PFSK-1 (cell line): ENCODE data around the gene LIMK2.

Source experiments
- FOXP2 ChIP-seq: optimal IDR thresholded peaks from 2 replicates; pipeline ENCODE3; 2011; ENCODE audit warnings: borderline replicate concordance, control low read depth, inconsistent platforms; ENCODE audit not compliant: insufficient read depth; ENCODE audit errors: extremely low read length, extremely low read depth
- POLR2AphosphoS5 ChIP-seq: IDR thresholded peaks from 2 replicates; pipeline ENCODE4 v1.6.1; 2012; ENCODE audit warnings: low read depth, mild to moderate bottlenecking, control low read depth, low read length, moderate library complexity
- REST ChIP-seq, 2 experiments: IDR thresholded peaks; 2 replicates each; pipeline versions ENCODE4 v1.6.1 to v1.8.0; 2011 to 2012; ENCODE audit warnings: low read depth in 2 of 2, low read length in 2 of 2, control low read depth in 1 of 2, inconsistent platforms in 1 of 2, mild to moderate bottlenecking in 1 of 2, moderate library complexity in 1 of 2; ENCODE audit not compliant: insufficient read depth in 1 of 2
- SIN3A ChIP-seq: IDR thresholded peaks from 2 replicates; pipeline ENCODE4 v1.6.1; 2012; ENCODE audit warnings: mild to moderate bottlenecking, low read length, moderate library complexity, borderline replicate concordance; ENCODE audit not compliant: insufficient read depth
- TAF1 ChIP-seq: IDR thresholded peaks from 2 replicates; pipeline ENCODE4 v1.6.1; 2012; ENCODE audit warnings: low read length, control low read depth, borderline replicate concordance; ENCODE audit not compliant: insufficient read depth

The LIMK2 gene

GRCh38 chr22:31241200-31241599 lies 29.1 kb downstream of the LIMK2 start:
- TF ChIP-seq FOXP2 (no peak), REST (IDR thresholded peaks at IDR 0.05; ENCODE audit: insufficient read depth in 1 of 2, low read depth in 2 of 2, low read length in 2 of 2) (no peak), TAF1 (no peak), SIN3A (no peak), POLR2AphosphoS5 (no peak)

- no peak for TF ChIP-seq REST (IDR thresholded peaks at IDR 0.05; ENCODE audit: insufficient read depth in 1 of 2, low read depth in 2 of 2, low read length in 2 of 2)
- no peak for TF ChIP-seq SIN3A
- no peak for TF ChIP-seq TAF1
- TF ChIP-seq POLR2AphosphoS5: no peak
- no peak for TF ChIP-seq FOXP2
These were observed 29.8 kb downstream of the LIMK2 start for GRCh38 chr22:31241936-31242335.

GRCh38 chr22:31243339-31244045 lies 31.4 kb downstream of the LIMK2 start:
- no peak for TF ChIP-seq SIN3A
- TF ChIP-seq TAF1: no peak
- no peak for TF ChIP-seq FOXP2
- no peak for TF ChIP-seq REST (IDR thresholded peaks at IDR 0.05; ENCODE audit: insufficient read depth in 1 of 2, low read depth in 2 of 2, low read length in 2 of 2)
- TF ChIP-seq POLR2AphosphoS5: no peak

GRCh38 chr22:31244046-31244942 lies 32.2 kb downstream of the LIMK2 start:
- TF ChIP-seq FOXP2: no peak
- no peak for TF ChIP-seq REST (IDR thresholded peaks at IDR 0.05; ENCODE audit: insufficient read depth in 1 of 2, low read depth in 2 of 2, low read length in 2 of 2)
- TF ChIP-seq TAF1: no peak
- TF ChIP-seq POLR2AphosphoS5: no peak
- no peak for TF ChIP-seq SIN3A
